Measurements from ENCODE around the gene ALAS1. TPM values are rescaled to one million over a fixed set of nuclear protein-coding genes. Genes with fewer than 3 reads are reported as not detected.

Gene ALAS1
- total and polyA plus RNA-seq, 9 of the 15 experiments (the other 6 are each of a cell fraction or from before 2014, with no cell fraction given): 21.4 to 49.5 (median 34.4) TPM

DNA sequence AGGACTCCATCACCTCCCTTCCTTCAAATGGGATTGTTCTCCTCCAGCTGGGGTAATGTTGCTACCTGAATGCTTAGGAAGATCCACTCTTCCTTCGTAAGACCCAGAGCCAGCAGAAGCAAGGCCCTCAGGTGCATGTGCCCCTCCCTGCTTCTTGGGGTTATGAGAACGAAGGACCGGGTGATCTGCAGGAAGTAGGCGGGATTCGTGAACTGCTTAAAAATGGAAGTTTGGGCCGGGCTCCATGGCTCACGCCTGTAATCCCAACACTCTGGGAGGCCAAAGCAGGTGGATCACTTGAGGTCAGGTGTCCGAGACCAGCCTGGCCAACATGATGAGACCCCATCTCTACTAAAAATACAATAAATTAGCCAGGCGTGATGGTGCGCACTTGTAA lies 19.4 kb downstream of the ALAS1 start:
- H3K9ac ChIP-seq (ENCODE audit: insufficient read depth in 1 of 2, low read depth in 2 of 2, low read length in 2 of 2): no peak overlapping the region
- H3K36me3 ChIP-seq (ENCODE audit: control insufficient read depth, insufficient read depth, low read length): peaks cover 26% of the 10 kb centered on the region
- DNase-seq (ENCODE audit: extremely low read depth in 1 of 4, low spot score in 3 of 4): no peak
- H3K9me3 ChIP-seq (replicated peaks; ENCODE audit: control insufficient read depth, insufficient read depth, low read depth, low read length): no peaks in the 10 kb centered on the region
- no peak for TF ChIP-seq PHF20 (IDR thresholded peaks at IDR 0.05; ENCODE audit: partially characterized antibody)
- TF ChIP-seq L3MBTL2 (IDR thresholded peaks at IDR 0.05): no peak
- no peak for TF ChIP-seq ZNF121 (CRISPR knock-in tag; conservative IDR thresholded peaks at IDR 0.05)
- TF ChIP-seq TAF9B (IDR thresholded peaks at IDR 0.05; ENCODE audit: partially characterized antibody): no peak
- no peak for TF ChIP-seq ZNF696 (CRISPR knock-in tag; conservative IDR thresholded peaks at IDR 0.05)
- no peak overlapping the region for H3K4me3 ChIP-seq
- H2AFZ ChIP-seq (ENCODE audit: low read depth, low read length): 0 out of 2 replicates have a peak overlapping the region, but pooled peaks have one; percentile 9
- BruUV-seq (replicated peaks): no TSS peak
- peaks cover 27 to 41% of the 10 kb centered on the region in 2 experiments for H3K4me1 ChIP-seq (replicated peaks in 1 of 2; ENCODE audit: control insufficient read depth in 2 of 2, insufficient read depth in 2 of 2, low read length in 2 of 2)
- ATAC-seq: no peak
- ChIA-PET CTCF (ENCODE audit: low intra/inter-chr PET ratio) (interaction anchor here (0.5 kb wide), 1 partner anchor 14 kb away, joined by 3 read pairs; no protein-coding TSS in a partner anchor), POLR2A (interaction anchor here (0.6 to 0.9 kb wide), 2 partner anchors 20 to 160 kb away, joined by 3 to 4 read pairs; no protein-coding TSS in a partner anchor)
- in situ Hi-C loops (cut with MboI) (no loop called here), intact Hi-C loops (cut with micrococcal nuclease) (no loop called here)
- WGBS (ENCODE audit: insufficient coverage, low coverage, missing lambda C conversion rate): 67% methylated on average over 8 of the region's 10 CpGs
- H4K20me1 ChIP-seq (replicated peaks; ENCODE audit: control insufficient read depth, insufficient read depth, low read length): no peaks in the 10 kb centered on the region
- FAIRE-seq: no peak
- no peaks in the 10 kb centered on the region for H3K27me3 ChIP-seq (ENCODE audit: control insufficient read depth in 2 of 2, insufficient read depth in 2 of 2, low read length in 2 of 2)
- no peaks in the 10 kb centered on the region for H3K79me2 ChIP-seq (ENCODE audit: control insufficient read depth, insufficient read depth, low read length)
- H3K9me1 ChIP-seq (ENCODE audit: control insufficient read depth, insufficient read depth, low read length): no peaks in the 10 kb centered on the region
- no peak overlapping the region; the same call in 2 of the 3 replicates for H3K27ac ChIP-seq (ENCODE audit: extremely low read depth, low read depth, low read length)
- peak overlapping the region; percentile 3; the same call in 1 of the 2 replicates for H3K4me2 ChIP-seq (ENCODE audit: insufficient read depth, low read length)

DNA sequence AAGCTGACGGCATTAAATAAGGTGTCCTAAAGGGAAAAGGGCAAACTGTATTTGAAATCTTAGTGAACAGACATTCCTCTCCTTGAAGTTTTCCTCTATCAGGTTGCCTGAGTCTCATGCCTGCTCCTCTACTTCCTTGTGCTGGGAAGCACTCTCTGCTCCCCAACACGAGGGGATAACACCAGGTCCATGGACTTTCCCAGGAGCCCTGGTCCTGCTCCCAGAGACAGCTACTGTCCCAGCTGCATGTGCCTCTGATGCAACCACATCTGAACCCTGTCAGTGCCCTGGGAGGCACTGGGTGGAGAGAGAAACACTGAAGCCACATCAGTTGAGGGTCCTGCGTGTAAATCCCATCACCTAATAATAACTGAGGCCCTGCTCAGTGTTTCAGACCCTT lies 20.1 kb downstream of the ALAS1 start:
- in situ Hi-C loops (cut with MboI): no loop called here
- WGBS (ENCODE audit: insufficient coverage, low coverage, missing lambda C conversion rate): 69% methylated on average over 2 of the region's 3 CpGs
- intact Hi-C loops (cut with micrococcal nuclease): no loop called here
- no peaks in the 10 kb centered on the region for H4K20me1 ChIP-seq (replicated peaks; ENCODE audit: control insufficient read depth, insufficient read depth, low read length)
- DNase-seq (ENCODE audit: extremely low read depth in 1 of 4, low spot score in 3 of 4) (no peak), FAIRE-seq (no peak), ATAC-seq (peak; percentile 10)
- H3K4me1 ChIP-seq (replicated peaks in 1 of 2; ENCODE audit: control insufficient read depth in 2 of 2, insufficient read depth in 2 of 2, low read length in 2 of 2): peaks cover 27 to 47% of the 10 kb centered on the region in 2 experiments
- no peaks in the 10 kb centered on the region for H3K79me2 ChIP-seq (ENCODE audit: control insufficient read depth, insufficient read depth, low read length)
- H3K4me2 ChIP-seq (ENCODE audit: insufficient read depth, low read length): peak overlapping the region; percentile 59
- peak overlapping the region; percentile 74 for H2AFZ ChIP-seq (ENCODE audit: low read depth, low read length)
- H3K9me1 ChIP-seq (ENCODE audit: control insufficient read depth, insufficient read depth, low read length): no peaks in the 10 kb centered on the region
- CTCF ChIA-PET (ENCODE audit: low intra/inter-chr PET ratio): interaction anchor here (0.5 kb wide), 1 partner anchor 14 kb away, joined by 3 read pairs; no protein-coding TSS in a partner anchor
- H3K9ac ChIP-seq (ENCODE audit: insufficient read depth in 1 of 2, low read depth in 2 of 2, low read length in 2 of 2): peak overlapping the region in 1 of 2 experiments; percentile 84; a peak in 1 of 4 replicates
- H3K36me3 ChIP-seq (ENCODE audit: control insufficient read depth, insufficient read depth, low read length): peaks cover 21% of the 10 kb centered on the region
- H3K9me3 ChIP-seq (replicated peaks; ENCODE audit: control insufficient read depth, insufficient read depth, low read depth, low read length): no peaks in the 10 kb centered on the region
- no peaks in the 10 kb centered on the region for H3K27me3 ChIP-seq (ENCODE audit: control insufficient read depth in 2 of 2, insufficient read depth in 2 of 2, low read length in 2 of 2)
- H3K27ac ChIP-seq (ENCODE audit: extremely low read depth, low read depth, low read length): no peak overlapping the region; the same call in 2 of the 3 replicates
- no peak overlapping the region for H3K4me3 ChIP-seq
- POLR2A ChIA-PET: interaction anchor here (0.6 kb wide), 1 partner anchor 142 kb away, joined by 3 read pairs; no protein-coding TSS in a partner anchor
- no TSS peak for BruUV-seq (replicated peaks)
- peak; percentile 33; the same call in 1 of the 2 replicates for TF ChIP-seq MYC (IDR thresholded peaks at IDR 0.05; ENCODE audit: low read depth, low read length)
- no peak for TF ChIP-seq MYC (CRISPR knock-in tag; IDR thresholded peaks at IDR 0.05; ENCODE audit: borderline replicate concordance, low read depth)
- no peak for TF ChIP-seq RBM25 (IDR thresholded peaks at IDR 0.05; ENCODE audit: low read depth, low read length, severe bottlenecking)
- 0 out of 2 replicates have a peak, but pooled peaks have one; percentile 14 for TF ChIP-seq L3MBTL2 (IDR thresholded peaks at IDR 0.05)
- TF ChIP-seq, protein P1, sequence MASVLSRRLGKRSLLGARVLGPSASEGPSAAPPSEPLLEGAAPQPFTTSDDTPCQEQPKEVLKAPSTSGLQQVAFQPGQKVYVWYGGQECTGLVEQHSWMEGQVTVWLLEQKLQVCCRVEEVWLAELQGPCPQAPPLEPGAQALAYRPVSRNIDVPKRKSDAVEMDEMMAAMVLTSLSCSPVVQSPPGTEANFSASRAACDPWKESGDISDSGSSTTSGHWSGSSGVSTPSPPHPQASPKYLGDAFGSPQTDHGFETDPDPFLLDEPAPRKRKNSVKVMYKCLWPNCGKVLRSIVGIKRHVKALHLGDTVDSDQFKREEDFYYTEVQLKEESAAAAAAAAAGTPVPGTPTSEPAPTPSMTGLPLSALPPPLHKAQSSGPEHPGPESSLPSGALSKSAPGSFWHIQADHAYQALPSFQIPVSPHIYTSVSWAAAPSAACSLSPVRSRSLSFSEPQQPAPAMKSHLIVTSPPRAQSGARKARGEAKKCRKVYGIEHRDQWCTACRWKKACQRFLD (CRISPR knock-in tag; IDR thresholded peaks at IDR 0.05): no peak
- no peak for TF ChIP-seq ZNF707 (CRISPR knock-in tag; conservative IDR thresholded peaks at IDR 0.05)
- TF ChIP-seq NR1H2 (CRISPR knock-in tag; IDR thresholded peaks at IDR 0.05): no peak
- TF ChIP-seq, protein P2, sequence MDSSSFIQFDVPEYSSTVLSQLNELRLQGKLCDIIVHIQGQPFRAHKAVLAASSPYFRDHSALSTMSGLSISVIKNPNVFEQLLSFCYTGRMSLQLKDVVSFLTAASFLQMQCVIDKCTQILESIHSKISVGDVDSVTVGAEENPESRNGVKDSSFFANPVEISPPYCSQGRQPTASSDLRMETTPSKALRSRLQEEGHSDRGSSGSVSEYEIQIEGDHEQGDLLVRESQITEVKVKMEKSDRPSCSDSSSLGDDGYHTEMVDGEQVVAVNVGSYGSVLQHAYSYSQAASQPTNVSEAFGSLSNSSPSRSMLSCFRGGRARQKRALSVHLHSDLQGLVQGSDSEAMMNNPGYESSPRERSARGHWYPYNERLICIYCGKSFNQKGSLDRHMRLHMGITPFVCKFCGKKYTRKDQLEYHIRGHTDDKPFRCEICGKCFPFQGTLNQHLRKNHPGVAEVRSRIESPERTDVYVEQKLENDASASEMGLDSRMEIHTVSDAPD (CRISPR knock-in tag; IDR thresholded peaks at IDR 0.05): no peak
- TF ChIP-seq, protein P3, sequence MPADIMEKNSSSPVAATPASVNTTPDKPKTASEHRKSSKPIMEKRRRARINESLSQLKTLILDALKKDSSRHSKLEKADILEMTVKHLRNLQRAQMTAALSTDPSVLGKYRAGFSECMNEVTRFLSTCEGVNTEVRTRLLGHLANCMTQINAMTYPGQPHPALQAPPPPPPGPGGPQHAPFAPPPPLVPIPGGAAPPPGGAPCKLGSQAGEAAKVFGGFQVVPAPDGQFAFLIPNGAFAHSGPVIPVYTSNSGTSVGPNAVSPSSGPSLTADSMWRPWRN (IDR thresholded peaks at IDR 0.05; ENCODE audit: low read depth): no peak

Data from K562 (cell line).